GM18511 (cell line): ENCODE measurements around the gene CUL1.

Experiments
- ATAC-seq: cut with Tn5 transposase; IDR thresholded peaks from one replicate; pipeline ENCODE4 v1.9.1; 2021; ENCODE audit warnings: mild to moderate bottlenecking, moderate library complexity; ENCODE audit not compliant: unreplicated experiment

CUL1 gene

GRCh38 chr7:148698397-148699023 lies at the start of gene CUL1:
CUL1 (plus strand) TSS chr7:148698903; CDS start chr7:148730123, 31,220 bp downstream.
- ATAC-seq: peak; percentile 78

DNA sequence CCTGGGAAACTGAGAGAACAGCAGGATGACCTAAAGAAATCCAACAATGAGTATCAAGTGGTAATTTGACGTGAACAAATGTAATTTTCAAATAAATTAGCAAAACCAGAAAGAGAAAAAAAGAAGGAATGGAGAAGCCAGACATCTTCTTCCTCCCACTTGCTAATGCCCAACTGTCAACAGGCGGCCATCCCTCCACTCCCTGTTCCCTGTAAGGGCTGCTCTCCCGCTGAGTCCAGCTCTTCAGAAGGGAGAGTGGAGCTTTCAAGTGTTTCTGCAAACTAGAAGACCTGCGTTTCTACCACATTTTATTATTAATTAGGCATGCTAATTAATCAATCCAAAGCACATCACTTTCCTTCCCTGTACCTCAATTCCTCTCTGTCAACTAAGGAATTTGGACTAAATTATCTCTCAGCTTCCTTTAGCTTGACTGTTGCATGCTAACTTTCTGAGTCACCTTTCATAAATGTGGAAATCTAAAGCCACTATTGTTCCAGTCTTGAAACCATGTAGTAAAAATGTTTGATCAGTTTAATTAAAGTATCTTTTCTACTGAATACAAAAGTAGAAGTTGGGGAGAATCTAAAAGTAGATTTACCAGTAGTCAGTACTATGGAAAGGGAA lies 48.4 kb upstream of the CUL1 start:
- ATAC-seq: no peak

GRCh38 chr7:148652773-148653172 lies 45.9 kb upstream of the CUL1 start:
- no peak for ATAC-seq

DNA sequence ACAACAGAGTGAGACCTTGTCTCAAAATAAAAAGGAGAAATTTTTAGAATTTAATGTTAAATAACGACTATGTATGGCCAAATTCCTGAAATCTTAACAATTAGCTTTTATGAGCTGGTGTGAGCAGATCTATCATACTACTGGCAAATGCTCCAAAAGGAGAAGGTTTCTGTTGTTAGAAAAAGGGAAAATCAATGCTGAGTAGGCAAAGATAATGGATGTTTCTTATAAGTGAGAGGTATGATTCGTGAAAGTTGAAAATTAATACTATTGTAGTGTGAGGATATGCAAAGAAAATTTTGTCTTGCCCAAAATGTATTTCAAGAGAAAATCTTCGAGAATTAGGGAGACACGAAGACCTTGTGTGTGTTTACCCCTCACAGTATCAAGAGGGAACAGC lies 40.8 kb upstream of the CUL1 start:
- no peak for ATAC-seq

- ATAC-seq: no peak
Observed at GRCh38 chr7:148661471-148661870, 37.2 kb upstream of the CUL1 start.

DNA sequence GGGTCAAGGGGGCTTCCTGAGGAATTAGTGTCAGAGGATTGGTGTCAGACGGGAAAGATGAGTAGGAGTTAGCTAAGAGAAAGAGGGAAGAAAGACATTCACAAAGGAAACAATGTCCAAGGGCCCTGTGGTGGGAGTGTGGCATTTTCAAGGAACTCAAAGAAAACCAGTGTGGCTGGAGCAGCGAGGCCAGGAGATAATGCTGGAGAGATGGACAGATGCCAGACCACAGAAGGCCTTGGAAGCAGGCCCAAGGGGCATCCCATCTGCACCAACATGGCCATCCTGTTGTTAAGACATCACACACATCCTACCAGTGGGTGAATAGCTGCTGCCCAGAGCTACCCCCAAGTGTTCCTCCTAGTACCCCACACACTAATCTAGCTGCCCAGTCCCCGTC lies 36.1 kb upstream of the CUL1 start:
- no peak for ATAC-seq

- no peak for ATAC-seq
Observed at GRCh38 chr7:148664324-148664723, 34.4 kb upstream of the CUL1 start.

DNA sequence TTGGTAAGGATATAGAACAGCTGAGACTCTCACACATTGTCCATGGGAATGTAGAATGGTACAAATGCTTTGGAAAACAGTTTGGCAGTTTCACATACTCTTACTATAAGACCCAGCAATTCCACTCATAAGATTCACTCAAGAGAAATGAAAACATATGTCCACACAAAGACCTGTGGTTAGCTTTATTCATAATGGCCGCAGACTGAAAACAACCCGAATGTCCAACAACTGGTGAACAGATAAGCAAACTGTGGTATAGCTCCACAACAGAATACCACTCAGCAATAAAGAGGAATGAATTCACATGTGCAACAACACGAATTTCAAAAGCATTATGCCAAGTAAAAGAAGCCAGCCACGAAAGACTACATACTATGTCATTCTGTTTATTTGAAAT lies 33.5 kb upstream of the CUL1 start:
- ATAC-seq: no peak

DNA sequence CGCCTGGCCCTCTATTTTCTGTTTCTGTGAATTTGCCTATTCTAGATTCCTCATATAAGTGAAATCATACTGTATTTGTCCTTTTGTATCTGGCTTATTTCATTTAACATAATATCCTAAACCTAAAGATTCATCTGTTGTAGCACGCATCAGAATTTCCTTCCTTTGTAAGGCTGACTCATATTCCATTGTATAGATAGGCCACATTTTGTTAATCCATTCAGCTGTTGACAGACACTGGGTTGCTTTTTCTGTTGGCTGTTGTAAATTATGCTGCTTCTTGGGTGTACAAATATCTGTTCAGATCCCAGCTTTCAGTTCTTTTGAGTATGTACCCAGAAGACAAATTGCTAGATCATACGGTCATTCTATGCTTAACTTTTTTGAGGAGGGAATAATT lies 28.8 kb upstream of the CUL1 start:
- no peak for ATAC-seq

- no peak for ATAC-seq
Observed at GRCh38 chr7:148670374-148670773, 28.3 kb upstream of the CUL1 start.

GRCh38 chr7:148670807-148671206 lies 27.9 kb upstream of the CUL1 start:
- ATAC-seq: no peak

GRCh38 chr7:148672041-148672440 lies 26.7 kb upstream of the CUL1 start:
- ATAC-seq: no peak

DNA sequence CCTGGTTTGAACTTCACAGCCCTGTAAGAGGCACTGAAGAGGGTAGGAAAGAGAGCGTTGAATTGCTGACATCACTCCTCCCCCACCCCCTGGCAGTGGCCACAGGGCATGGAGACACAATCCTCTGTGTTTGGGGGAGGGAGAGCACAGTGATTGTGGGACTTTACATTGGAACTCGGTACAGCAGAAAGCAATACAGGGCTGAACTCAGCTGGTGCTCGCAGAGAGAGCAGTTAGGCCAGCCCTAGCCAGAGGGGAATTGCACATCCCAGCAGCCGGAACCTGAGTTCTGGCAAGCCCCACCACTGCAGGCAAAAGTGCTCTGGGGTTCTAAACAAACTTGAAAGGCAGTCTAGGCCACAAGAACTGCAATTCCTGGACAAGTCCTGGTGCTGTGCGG lies 24.0 kb upstream of the CUL1 start:
- no peak for ATAC-seq

DNA sequence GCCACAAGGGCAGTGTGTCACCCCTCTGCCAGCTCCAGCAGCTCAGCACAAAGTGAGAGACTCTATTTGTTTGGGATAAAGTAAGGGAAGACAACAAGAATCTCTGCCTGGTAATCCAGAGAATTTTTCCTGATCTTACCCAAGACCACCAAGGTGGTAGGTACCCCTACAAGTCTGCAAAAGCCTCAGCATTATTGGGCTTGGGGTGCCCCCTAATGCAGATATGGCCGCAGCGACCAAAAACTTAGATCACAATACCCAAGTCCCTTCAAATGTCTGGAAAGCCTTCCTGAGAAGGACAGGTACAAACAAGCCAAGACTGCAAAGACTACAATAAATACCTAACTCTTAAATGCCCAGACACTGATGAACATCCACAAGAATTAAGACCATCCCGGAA lies 22.4 kb upstream of the CUL1 start:
- ATAC-seq: no peak

GRCh38 chr7:148681821-148682220 lies 16.9 kb upstream of the CUL1 start:
- ATAC-seq: no peak

- ATAC-seq: no peak
Observed at GRCh38 chr7:148684289-148684830, 14.3 kb upstream of the CUL1 start.

DNA sequence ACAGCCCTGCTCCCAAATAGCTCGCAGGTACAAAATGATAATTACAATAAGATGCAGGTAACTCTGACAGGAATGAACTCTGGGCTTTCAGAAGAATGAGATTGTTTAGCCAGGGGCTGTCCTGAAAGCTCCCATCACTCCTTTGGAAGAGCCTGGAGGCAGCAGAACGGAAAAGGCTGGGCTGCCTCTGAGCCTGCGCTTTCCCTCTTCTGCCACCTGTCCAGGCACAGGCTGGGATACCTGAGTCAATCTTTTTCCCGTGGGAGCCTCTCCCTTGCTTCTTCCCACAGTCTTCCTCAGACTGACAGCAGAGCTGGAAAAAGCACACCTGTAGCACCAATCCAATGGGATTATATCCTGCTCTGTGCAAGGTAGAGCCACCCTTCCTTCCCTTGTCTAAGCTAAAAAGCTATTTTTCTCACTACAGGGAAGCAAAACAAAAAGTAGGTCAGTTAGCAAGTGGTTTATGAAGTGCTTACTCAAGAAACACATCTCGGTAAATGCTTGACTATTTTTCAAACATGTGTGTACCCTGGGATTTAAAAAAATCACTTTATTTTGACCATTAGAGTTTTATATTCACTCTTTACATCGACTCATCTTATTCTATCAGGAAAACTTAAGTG lies 12.3 kb upstream of the CUL1 start:
- ATAC-seq: no peak

DNA sequence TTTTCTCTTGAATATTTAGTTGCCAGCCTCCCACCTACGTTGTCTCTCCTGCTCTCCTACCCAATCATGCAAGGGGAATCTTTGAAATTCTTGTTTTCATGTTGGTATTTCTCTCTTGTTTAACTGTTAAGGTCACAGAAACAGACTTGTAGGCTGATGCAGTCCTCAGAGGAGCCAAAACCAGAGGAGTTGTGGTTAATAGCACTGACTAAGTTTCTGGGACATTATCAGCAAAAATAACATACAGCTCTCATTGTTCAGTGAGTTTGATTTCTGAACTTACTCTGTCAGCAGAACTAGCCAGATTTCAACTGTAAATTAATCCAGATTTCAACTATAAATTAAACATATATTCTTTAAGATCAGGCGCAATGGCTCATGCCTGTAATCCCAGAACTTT lies 11.1 kb upstream of the CUL1 start:
- ATAC-seq: no peak

GRCh38 chr7:148688526-148688925 lies 10.2 kb upstream of the CUL1 start:
- ATAC-seq: no peak

DNA sequence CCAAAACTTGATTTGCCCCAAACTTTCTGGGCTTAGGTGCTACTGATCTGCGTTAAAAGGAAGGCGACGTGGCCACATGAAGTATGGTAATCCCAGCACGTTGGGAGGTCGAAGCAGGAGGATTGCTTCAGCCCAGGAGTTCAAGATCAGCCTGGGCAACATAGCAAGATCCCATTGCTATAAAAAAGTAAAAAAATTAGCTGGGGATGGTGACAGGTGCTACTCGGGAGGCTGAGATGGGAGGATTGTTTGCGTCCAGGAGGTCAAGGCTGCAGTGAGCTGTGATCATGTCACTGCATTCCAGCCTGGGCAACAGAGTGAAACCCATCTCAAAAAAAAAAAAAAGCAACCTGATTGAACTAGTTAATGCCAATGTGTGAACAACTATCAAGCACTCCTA lies 5.1 kb upstream of the CUL1 start:
- no peak for ATAC-seq

DNA sequence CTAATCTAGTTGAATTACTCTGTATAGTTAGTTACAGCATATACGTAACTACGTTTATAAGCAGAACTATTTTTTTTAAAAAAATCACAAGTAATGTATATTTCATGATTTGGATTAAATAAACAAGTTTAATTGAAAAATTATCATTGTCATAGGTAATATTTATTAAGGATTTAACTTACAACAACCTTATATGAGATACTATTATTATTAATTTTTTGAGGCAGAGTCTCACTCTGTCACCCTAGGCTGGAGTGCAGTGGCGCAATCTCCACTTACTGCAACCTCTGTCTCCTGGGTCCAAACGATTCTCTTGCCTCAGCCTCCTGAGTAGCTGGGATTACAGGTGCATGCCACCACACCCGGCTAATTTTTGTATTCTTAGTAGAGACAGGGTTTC lies 4.1 kb upstream of the CUL1 start:
- no peak for ATAC-seq

DNA sequence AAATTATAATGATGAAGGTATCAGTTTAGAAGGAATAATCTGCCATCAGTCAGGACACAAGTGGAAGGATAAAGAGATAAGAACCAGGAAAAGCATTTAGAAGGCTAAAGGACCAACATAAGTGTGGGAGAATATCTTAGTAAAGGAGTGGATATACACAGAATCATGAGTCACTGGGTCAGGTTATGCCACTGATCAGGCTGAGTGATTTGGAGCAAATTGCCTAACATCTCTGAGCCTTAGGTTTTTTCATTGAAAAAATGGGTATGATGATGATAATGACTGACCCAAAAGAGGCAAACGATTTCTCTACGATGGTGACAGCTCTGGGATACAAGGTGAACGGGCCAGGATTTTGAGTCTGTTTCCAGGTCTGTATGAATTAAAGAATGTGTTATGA lies 2.8 kb upstream of the CUL1 start:
- no peak for ATAC-seq
